Liver (tissue), 9 donors: ENCODE measurements around the gene BUB1. TPM values are rescaled to one million over a fixed set of nuclear protein-coding genes. Genes with fewer than 3 reads are reported as not detected.

ENCODE experiments used
- DNase-seq: peaks from one replicate; pipeline ENCODE4 v3.0.0-alpha.2; 2017; ENCODE audit warnings: low spot score
- H3K27ac ChIP-seq, 2 donors: one replicate each; pipeline ENCODE4 v1.7.0; 2013; ENCODE audit warnings: inconsistent platforms in 2 of 2, low read length in 2 of 2, control low read depth in 1 of 2, low read depth in 1 of 2, mild to moderate bottlenecking in 1 of 2
- H3K27me3 ChIP-seq, 4 donors: one replicate each; pipeline versions ENCODE4 v1.6.1 to v1.7.0; 2013; ENCODE audit warnings: low read length in 3 of 4, inconsistent platforms in 1 of 4, mild to moderate bottlenecking in 1 of 4, moderate library complexity in 1 of 4; ENCODE audit not compliant: control insufficient read depth in 4 of 4, insufficient read depth in 4 of 4
- H3K36me3 ChIP-seq, 4 donors: one replicate each; pipeline versions ENCODE4 v1.6.1 to v1.7.0; 2013; ENCODE audit warnings: low read length in 3 of 4, mild to moderate bottlenecking in 3 of 4, low read depth in 1 of 4, moderate library complexity in 1 of 4; ENCODE audit not compliant: control insufficient read depth in 4 of 4, insufficient read depth in 3 of 4
- H3K4me1 ChIP-seq, 4 donors: one replicate each; pipeline versions ENCODE4 v1.6.1 to v1.7.0; 2013; ENCODE audit warnings: low read length in 3 of 4, mild to moderate bottlenecking in 3 of 4, moderate library complexity in 1 of 4; ENCODE audit not compliant: control insufficient read depth in 4 of 4, insufficient read depth in 4 of 4
- H3K4me3 ChIP-seq, 3 donors: one replicate each; pipeline versions ENCODE4 v1.6.1 to v1.7.0; 2013; ENCODE audit warnings: low read length in 3 of 3, control low read depth in 1 of 3, low read depth in 1 of 3, mild to moderate bottlenecking in 1 of 3
- H3K9ac ChIP-seq, 2 donors: one replicate each; pipeline ENCODE4 v1.7.0; 2013; ENCODE audit warnings: low read length in 2 of 2, mild to moderate bottlenecking in 2 of 2, moderate library complexity in 2 of 2, control low read depth in 1 of 2, low read depth in 1 of 2
- H3K9me3 ChIP-seq, 4 donors: one replicate each; pipeline versions ENCODE4 v1.6.1 to v1.7.0; 2013; ENCODE audit warnings: low read length in 3 of 4; ENCODE audit not compliant: control insufficient read depth in 4 of 4
- EGR1 ChIP-seq, 2 donors: IDR thresholded peaks; 2 replicates each; pipeline ENCODE4 v1.6.1; 2016 to 2018; ENCODE audit warnings: antibody characterized with exemption in 2 of 2, low read depth in 2 of 2
- GABPA ChIP-seq, 2 donors: IDR thresholded peaks in 1 of 2; conservative IDR thresholded peaks in 1 of 2; 2 replicates each; pipeline ENCODE4 v1.6.1; 2016; ENCODE audit warnings: antibody characterized with exemption in 2 of 2, mild to moderate bottlenecking in 1 of 2, moderate library complexity in 1 of 2
- HNF4A ChIP-seq, 2 donors: conservative IDR thresholded peaks; 2 replicates each; pipeline ENCODE4 v1.6.1; 2016; ENCODE audit warnings: antibody characterized with exemption in 2 of 2, mild to moderate bottlenecking in 2 of 2
- HNF4G ChIP-seq: IDR thresholded peaks from 2 replicates; pipeline ENCODE4 v1.6.1; 2016; ENCODE audit warnings: antibody characterized with exemption
- JUND ChIP-seq, 2 donors: IDR thresholded peaks; 2 replicates each; pipeline ENCODE4 v1.6.1; 2016; ENCODE audit warnings: antibody characterized with exemption in 2 of 2
- REST ChIP-seq: IDR thresholded peaks from 2 replicates; pipeline ENCODE4 v1.6.1; 2016; ENCODE audit warnings: antibody characterized with exemption, mild to moderate bottlenecking
- RXRA ChIP-seq, 2 donors: IDR thresholded peaks; 2 replicates each; pipeline ENCODE4 v1.6.1; 2017 to 2018; ENCODE audit warnings: antibody characterized with exemption in 2 of 2, mild to moderate bottlenecking in 1 of 2
- SP1 ChIP-seq: IDR thresholded peaks from 2 replicates; pipeline ENCODE4 v1.6.1; 2018; ENCODE audit warnings: antibody characterized with exemption, mild to moderate bottlenecking
- YY1 ChIP-seq: IDR thresholded peaks from 2 replicates; pipeline ENCODE4 v1.6.1; 2016; ENCODE audit warnings: antibody characterized with exemption, mild to moderate bottlenecking
- ZBTB33 ChIP-seq: IDR thresholded peaks from 2 replicates; pipeline ENCODE4 v1.6.1; 2016; ENCODE audit warnings: antibody characterized with exemption
- WGBS: extraction: QIAGEN DNeasy Blood & Tissue Kit; methylation state at CpG from one replicate; pipeline ENCODE4 v1.1.7; 2013; 5-methylcytosine and 5-hydroxymethylcytosine counted together
- polyA plus RNA-seq, 2 donors: library from polyadenylated mRNA; stranded (reverse) in 1 of 2; unstranded in 1 of 2; fragments of 200-250 nt in 1 of 2; fragments of >200 nt in 1 of 2; fragmentation: Nextera tagmentation in 1 of 2; extraction: Ambion mirVana in 1 of 2; gene quantifications; one replicate each; pipeline versions ENCODE4 v1.2.1 to v1.2.3, GENCODE V29; 2013 to 2015
- total RNA-seq, 2 donors: library from RNA; depleted of rRNA; stranded (reverse); fragments of >200 nt; gene quantifications; one replicate each; pipeline ENCODE4 v1.2.3, GENCODE V29; 2014
- donor health status: healthy.
- donor health status: healthy.
- donor health status: healthy.
- donor health status: healthy.
- donor health status: healthy.

Gene BUB1
- total and polyA plus RNA-seq, 4 donors: 0.08 to 46.1 (median 1.1) TPM

- H3K27ac ChIP-seq: no peak overlapping the region
- H3K36me3 ChIP-seq: no peaks in the 10 kb centered on the region
- H3K4me3 ChIP-seq: no peak overlapping the region
- 94% methylated on average over 11 of the region's 11 CpGs for WGBS
- H3K9ac ChIP-seq: no peak overlapping the region
- H3K9me3 ChIP-seq: no peaks in the 10 kb centered on the region
- no peaks in the 10 kb centered on the region for H3K27me3 ChIP-seq
- H3K4me1 ChIP-seq: peaks cover 0 to 7% (median 4%) of the 10 kb centered on the region in 4 donors
- TF ChIP-seq SP1 (no peak), RXRA (IDR thresholded peaks at IDR 0.05) (no peak)
- DNase-seq: no peak
Measured at GRCh38 chr2:110691612-110692258, 13.9 kb upstream of the BUB1 start.

GRCh38 chr2:110690083-110690965 is 12.5 kb upstream of the BUB1 start:
- Histone ChIP-seq H3K9ac (no peak overlapping the region), H3K9me3 (no peaks in the 10 kb centered on the region), H3K27ac (no peak overlapping the region), H3K36me3 (no peaks in the 10 kb centered on the region), H3K27me3 (no peaks in the 10 kb centered on the region), H3K4me1 (peaks cover 0 to 7% (median 4%) of the 10 kb centered on the region in 4 donors), H3K4me3 (no peak overlapping the region)
- DNase-seq: no peak
- WGBS: 94% methylated on average over 4 of the region's 4 CpGs
- TF ChIP-seq HNF4A (conservative IDR thresholded peaks at IDR 0.05) (peak; percentile 87 to 89), JUND (IDR thresholded peaks at IDR 0.05) (no peak), SP1 (peak; percentile 38), YY1 (no peak), REST (no peak), EGR1 (IDR thresholded peaks at IDR 0.05; ENCODE audit: low read depth in 2 of 2) (no peak), RXRA (IDR thresholded peaks at IDR 0.05) (peak in 1 of 2 donors; percentile 13), GABPA (IDR thresholded peaks at IDR 0.05 in 1 of 2, conservative IDR thresholded peaks at IDR 0.05 in 1 of 2) (no peak), ZBTB33 (no peak), HNF4G (peak; percentile 67)
